GM18951 (cell line): ENCODE measurements around the gene CEP350.

Experiments used
- POLR2A ChIP-seq: IDR thresholded peaks from 4 replicates; pipeline ENCODE4 v1.6.1; 2011; ENCODE audit warnings: mild to moderate bottlenecking; ENCODE audit not compliant: insufficient read length, insufficient read depth; ENCODE audit errors: extremely low read depth
- in situ Hi-C: fragments of 300-500 bp; cut with MboI; formaldehyde crosslinking; loops from one replicate; pipeline ENCODE4 v1.12.0; 2022; ENCODE audit warnings: low sequenced_read_pairs, mixed read lengths, inconsistent platforms; ENCODE audit not compliant: unreplicated experiment

CEP350 gene

DNA sequence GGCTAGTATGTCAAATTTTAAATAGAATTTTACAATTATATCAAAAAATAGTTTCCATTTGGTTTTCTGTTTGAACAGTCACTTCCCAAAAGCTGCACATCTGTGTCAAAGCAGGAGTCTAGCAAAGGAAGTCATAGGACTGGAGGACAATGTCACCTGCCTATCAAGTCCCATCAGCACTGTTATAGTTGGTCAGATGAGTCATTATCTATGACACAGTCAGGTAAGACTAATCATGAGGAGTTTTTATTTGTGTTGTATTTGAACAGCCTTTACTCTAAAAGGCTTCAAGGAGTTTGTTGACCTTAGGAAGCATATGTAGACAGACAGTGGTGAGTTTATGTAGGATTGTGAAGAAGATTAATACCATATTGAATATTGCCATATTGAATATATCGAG is 125.8 kb downstream of the CEP350 start:
- no peak for TF ChIP-seq POLR2A

DNA sequence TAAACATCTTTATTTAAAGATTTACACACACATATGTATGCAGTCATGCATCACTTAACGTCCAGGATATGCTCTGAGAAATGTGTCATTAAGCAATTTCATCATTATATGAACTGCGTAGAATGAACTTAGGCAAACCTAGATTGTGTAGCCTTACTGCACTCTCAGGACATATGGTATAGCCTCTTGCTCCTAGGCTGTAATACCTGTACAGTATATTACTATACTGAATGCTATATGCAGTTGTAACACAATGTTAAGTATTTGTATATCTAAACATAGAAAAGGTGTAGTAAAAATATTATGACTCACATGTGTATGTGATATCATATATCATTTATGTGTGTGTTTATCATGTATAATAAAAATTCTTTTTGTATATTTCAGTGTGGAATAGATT is 126.9 kb downstream of the CEP350 start:
- TF ChIP-seq POLR2A = no peak
- in situ Hi-C loops = no loop called here

More for the DNA sequence above, 125.8 kb downstream of the CEP350 start:
- in situ Hi-C loops = no loop called here

DNA sequence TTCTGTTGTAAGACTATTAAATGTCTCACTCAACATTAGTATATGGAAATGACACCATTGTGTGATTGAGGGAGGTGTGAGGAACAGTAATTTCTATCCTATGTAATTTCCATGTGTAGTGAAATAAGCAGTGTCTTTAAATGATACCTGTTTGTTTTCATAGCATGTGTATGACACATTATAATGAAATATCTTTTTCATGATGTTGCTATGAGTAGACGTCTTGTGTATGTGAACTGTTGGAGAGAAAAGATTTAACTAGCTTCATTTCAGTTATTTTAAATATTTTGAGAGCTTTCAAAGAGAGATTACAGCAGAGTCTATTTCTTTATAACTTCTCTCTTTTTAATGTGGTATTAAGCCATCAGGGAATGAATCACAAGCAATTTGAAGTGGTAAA is 128.6 kb downstream of the CEP350 start:
- in situ Hi-C loops = no loop called here
- no peak for TF ChIP-seq POLR2A

DNA sequence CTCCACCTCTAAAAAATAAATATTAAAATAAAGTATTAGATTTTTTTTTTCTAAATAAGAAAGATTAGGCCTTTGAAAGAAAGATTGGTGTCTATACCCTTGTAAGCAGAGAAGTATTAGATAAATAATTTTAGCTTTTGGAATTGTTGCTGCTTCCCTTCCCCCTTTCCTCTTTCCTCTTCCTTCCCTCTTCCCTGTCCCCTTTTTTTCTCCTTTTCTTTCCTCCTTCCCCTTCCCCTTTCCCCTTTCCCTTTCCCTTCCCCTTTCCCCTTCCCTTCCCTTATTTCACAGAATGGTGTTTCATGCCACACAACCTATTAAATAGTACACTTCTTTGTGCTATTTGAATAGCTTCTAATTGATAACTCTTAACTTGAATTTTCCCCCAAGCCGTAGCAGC is 130.3 kb downstream of the CEP350 start:
- no peak for TF ChIP-seq POLR2A
- in situ Hi-C loops = no loop called here

DNA sequence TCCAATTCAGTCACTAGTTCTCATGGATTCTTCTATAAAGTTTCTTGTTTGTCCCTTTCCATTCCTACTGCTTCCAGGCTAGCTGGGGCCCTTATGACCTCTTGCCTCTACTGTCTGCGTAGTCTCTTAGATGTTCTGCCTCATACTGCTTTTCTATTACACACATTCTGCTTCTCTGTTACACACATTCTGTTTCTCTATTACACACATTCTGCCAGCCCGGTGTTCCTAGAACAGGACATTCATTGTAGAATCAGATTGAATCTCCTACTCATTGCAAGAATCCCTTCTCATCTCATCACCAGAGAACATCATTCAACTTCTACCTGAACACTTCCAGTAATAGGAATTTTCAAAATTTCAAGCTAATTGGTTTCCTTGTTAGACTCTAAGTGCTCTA is 130.7 kb downstream of the CEP350 start:
- no peak for TF ChIP-seq POLR2A
- in situ Hi-C loops = no loop called here

DNA sequence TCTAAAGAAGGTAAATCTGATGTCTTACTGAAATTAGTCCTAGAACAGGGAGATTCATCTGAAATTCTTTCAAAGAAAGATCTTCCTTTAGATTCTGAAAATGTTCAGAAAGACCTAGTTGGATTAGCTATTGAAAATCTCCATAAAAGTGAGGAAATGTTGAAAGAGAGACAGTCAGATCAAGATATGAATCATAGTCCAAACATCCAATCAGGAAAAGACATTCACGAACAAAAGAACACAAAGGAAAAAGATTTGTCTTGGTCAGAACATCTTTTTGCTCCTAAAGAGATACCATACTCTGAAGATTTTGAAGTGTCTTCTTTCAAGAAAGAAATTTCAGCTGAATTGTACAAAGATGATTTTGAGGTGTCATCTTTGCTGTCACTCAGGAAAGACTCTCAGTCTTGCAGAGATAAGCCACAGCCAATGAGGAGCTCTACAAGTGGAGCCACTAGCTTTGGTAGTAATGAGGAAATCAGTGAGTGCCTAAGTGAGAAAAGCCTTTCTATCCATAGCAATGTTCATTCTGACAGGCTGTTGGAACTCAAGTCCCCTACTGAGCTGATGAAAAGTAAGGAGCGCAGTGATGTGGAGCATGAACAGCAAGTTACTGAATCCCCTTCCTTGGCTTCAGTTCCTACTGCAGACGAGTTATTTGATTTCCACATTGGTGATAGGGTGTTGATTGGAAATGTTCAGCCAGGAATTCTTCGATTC is 138.5 kb downstream of the CEP350 start:
- TF ChIP-seq POLR2A = no peak
- in situ Hi-C loops = no loop called here

DNA sequence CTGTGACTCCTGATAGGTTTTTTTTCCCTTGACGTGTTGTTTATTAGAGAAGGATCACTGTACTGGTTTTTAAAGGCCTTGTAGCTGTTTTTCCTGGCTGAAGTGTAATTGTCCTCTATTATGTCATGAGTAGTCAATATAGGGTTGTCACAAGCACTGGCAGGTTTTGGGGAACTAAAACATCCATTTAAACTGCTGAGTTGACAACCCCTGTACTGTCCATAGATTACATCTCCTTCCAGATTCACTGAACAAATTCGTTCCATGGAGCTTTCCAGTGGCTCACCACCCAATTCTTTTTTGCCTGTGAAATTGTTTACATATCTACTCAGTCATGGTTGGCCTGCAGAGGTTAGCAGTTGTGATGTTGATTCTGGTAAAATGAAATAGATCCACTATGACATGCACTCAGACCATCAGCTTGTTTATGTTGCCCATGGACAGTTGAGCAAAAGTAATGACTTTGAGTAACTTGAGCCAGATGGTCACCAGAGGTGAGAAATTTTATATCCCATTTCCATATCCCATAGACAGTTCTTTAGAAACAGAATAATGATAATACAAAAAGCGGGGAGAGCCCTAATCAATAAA is 140.2 kb downstream of the CEP350 start:
- TF ChIP-seq POLR2A = no peak
- in situ Hi-C loops = no loop called here

DNA sequence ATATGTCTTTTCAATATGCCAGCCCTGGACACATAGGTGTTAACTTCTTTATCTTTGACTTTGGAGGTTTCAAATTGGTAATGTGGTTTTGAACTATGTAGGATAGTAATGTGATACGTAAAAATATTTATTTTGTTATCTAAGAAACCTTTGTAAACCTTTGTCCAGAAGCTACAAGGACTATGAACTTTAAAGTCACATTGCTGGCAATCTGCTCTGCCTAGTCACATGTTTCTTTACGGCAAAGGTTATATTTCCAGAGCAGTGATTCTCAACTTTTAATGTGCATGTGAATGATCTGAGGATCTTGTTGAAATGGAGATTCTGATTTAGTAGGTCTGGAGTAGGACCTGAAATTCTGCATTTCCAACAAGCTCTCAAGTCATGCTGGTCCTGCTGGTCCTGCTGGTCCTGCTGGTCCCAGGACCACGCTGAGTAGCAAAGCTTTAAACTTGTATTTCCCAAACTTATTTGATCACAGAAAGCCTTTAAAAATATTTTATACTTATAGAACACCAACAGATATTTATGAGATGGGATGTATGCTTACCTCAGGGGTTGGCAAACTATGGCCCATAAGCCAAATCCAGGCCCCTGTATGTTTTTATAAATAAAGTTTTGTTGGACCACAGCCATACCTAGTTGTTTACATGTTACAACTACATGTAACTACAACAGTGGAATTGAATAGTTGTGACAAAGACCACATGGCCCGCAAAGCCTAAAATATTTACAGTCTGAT is 142.1 kb downstream of the CEP350 start:
- TF ChIP-seq POLR2A = no peak
- in situ Hi-C loops = no loop called here

DNA sequence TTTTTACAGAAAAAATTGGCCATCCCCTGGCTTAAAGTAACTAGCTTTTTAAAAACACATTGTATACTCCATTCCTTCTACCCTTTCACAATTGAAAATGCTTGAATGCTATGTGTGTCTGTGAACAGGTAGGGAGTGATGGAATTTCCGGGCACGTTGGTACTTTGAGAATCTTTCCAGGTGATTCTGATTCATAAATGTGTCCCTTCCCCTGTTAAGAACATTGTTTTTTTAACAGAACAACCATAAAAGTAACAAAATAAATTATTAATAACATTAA is 142.7 kb downstream of the CEP350 start:
- in situ Hi-C loops = no loop called here

DNA sequence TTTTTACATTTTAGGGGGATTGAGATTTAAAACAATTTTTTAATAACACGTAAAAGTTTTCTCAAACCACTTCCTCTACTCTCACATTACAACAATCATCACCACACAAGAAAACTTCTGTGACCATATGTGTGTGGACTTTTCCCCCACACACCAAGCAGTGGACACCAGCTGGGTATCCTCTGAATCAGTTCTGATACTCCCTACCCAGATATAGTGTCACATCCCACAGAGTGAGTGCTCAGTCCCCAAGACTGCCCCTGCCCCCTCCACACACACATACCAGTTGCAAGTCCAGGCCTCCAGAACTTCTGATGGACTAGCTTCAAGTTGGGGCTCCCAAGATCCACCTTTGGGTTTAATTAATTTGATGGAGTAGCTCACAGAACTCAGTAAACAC is 146.8 kb downstream of the CEP350 start:
- in situ Hi-C loops = no loop called here

More for the DNA sequence above, 142.7 kb downstream of the CEP350 start:
- no peak for TF ChIP-seq POLR2A

DNA sequence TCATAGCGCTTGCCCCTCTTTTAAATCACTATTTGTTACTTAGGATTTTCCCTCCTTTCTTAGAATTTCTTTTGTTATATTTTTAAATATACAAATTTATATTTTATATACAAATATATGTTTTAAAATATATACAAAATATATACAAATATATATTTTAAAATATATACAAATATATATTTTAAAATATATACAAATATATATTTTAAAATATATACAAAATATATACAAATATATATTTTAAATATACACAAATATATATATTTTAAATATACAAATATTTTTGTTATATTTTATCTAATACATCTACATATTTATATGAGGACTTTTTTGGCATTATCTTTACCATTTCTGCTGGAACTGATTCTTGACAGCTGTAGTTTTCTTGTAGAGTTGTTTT is 149.2 kb downstream of the CEP350 start:
- in situ Hi-C loops = no loop called here
- TF ChIP-seq POLR2A = no peak

More for the DNA sequence above, 146.8 kb downstream of the CEP350 start:
- no peak for TF ChIP-seq POLR2A

DNA sequence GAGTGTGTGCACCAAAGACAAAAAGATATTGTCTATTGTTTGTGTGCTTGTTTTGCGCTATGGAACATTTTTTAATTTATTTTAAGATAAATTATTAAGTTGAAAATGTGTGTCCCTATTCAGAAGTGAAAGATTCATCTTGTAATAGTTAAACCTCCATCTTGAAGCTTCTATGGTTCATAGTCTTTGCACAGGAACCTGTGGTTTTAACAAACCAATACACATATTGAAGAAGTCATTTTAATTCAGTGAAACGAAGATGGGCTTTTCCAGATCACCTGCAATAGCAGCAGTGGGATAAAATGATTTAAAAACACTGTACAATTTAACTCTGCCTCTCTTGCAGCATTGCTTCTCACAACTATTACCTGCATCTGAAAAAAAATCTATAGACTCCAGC is 157.5 kb downstream of the CEP350 start:
- no peak for TF ChIP-seq POLR2A
- in situ Hi-C loops = no loop called here

DNA sequence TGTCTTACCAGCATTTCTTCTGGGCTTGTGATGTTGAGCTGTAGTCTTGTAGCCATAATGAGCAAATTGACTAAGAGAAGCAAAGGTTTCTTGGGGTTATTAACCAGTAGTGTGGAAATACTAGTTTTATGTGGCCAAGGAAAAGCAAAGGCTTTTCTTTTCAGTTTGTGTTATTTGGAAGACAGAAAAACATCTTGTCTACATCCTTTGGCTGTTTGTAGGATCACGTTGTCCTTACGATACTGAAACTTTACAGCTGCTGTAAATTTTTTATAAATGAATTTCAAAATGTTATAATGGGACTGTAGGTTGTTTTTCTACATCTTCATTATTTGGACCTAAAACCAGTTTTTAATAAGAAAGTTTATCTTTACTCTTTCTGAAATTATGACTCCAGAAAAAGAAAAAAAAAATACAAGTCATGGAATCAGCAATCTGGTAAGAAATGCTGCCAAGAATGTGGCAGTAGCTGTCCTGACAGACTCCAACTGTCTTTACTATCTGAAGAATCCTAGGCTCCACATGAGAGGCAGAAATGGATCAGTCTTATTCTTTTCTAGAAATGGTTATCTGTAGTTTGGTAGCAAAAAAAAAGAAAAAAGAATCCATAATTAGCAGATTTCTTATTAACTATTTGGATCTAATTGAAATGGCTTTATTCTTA is 158.5 kb downstream of the CEP350 start:
- in situ Hi-C loops = no loop called here
- no peak for TF ChIP-seq POLR2A

DNA sequence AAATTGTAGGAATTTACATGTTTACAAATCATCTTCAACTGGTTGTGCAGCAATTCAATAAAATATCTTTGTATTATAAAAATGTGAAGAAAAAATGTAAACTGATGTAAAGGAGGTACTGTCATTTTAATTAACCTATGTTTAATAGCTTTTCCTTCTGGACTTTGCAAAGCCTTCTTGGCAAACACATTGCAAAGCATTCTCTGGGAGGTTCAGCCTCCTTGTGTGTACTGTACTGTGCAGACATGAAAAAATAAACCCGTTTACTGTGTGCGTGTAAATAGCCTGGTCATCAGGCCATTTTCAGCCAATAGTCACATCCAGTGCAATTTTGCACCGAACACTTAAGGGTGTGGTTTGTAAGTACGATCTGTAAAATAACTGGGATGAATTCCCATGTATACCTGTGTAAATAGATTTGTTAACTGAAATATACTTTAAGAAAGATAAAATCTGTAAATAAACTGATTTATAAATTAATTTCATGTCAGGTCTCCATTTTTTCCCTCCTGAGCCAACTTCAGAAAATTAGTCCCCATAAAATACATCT is 159.9 kb downstream of the CEP350 start:
- in situ Hi-C loops = no loop called here
- no peak for TF ChIP-seq POLR2A
